Liver (tissue), 9 donors: Measurements from ENCODE around the gene SLC9A8. TPM values are rescaled to one million over a fixed set of nuclear protein-coding genes. Genes with fewer than 3 reads are reported as not detected.

Experiments used
- DNase-seq: peaks from one replicate; pipeline ENCODE4 v3.0.0-alpha.2; 2017; ENCODE audit warnings: low spot score
- H3K27ac ChIP-seq, 2 donors: one replicate each; pipeline ENCODE4 v1.7.0; 2013; ENCODE audit warnings: inconsistent platforms in 2 of 2, low read length in 2 of 2, control low read depth in 1 of 2, low read depth in 1 of 2, mild to moderate bottlenecking in 1 of 2
- H3K27me3 ChIP-seq, 4 donors: one replicate each; pipeline versions ENCODE4 v1.6.1 to v1.7.0; 2013; ENCODE audit warnings: low read length in 3 of 4, inconsistent platforms in 1 of 4, mild to moderate bottlenecking in 1 of 4, moderate library complexity in 1 of 4; ENCODE audit not compliant: control insufficient read depth in 4 of 4, insufficient read depth in 4 of 4
- H3K36me3 ChIP-seq, 4 donors: one replicate each; pipeline versions ENCODE4 v1.6.1 to v1.7.0; 2013; ENCODE audit warnings: low read length in 3 of 4, mild to moderate bottlenecking in 3 of 4, low read depth in 1 of 4, moderate library complexity in 1 of 4; ENCODE audit not compliant: control insufficient read depth in 4 of 4, insufficient read depth in 3 of 4
- H3K4me1 ChIP-seq, 4 donors: one replicate each; pipeline versions ENCODE4 v1.6.1 to v1.7.0; 2013; ENCODE audit warnings: low read length in 3 of 4, mild to moderate bottlenecking in 3 of 4, moderate library complexity in 1 of 4; ENCODE audit not compliant: control insufficient read depth in 4 of 4, insufficient read depth in 4 of 4
- H3K4me3 ChIP-seq, 3 donors: one replicate each; pipeline versions ENCODE4 v1.6.1 to v1.7.0; 2013; ENCODE audit warnings: low read length in 3 of 3, control low read depth in 1 of 3, low read depth in 1 of 3, mild to moderate bottlenecking in 1 of 3
- H3K9ac ChIP-seq, 2 donors: one replicate each; pipeline ENCODE4 v1.7.0; 2013; ENCODE audit warnings: low read length in 2 of 2, mild to moderate bottlenecking in 2 of 2, moderate library complexity in 2 of 2, control low read depth in 1 of 2, low read depth in 1 of 2
- H3K9me3 ChIP-seq, 4 donors: one replicate each; pipeline versions ENCODE4 v1.6.1 to v1.7.0; 2013; ENCODE audit warnings: low read length in 3 of 4; ENCODE audit not compliant: control insufficient read depth in 4 of 4
- EGR1 ChIP-seq, 2 donors: IDR thresholded peaks; 2 replicates each; pipeline ENCODE4 v1.6.1; 2016 to 2018; ENCODE audit warnings: antibody characterized with exemption in 2 of 2, low read depth in 2 of 2
- FOXA1 ChIP-seq: IDR thresholded peaks from 2 replicates; pipeline ENCODE4 v1.6.1; 2016; ENCODE audit warnings: antibody characterized with exemption
- FOXA2 ChIP-seq: IDR thresholded peaks from 2 replicates; pipeline ENCODE4 v1.6.1; 2016; ENCODE audit warnings: antibody characterized with exemption
- GABPA ChIP-seq, 2 donors: IDR thresholded peaks in 1 of 2; conservative IDR thresholded peaks in 1 of 2; 2 replicates each; pipeline ENCODE4 v1.6.1; 2016; ENCODE audit warnings: antibody characterized with exemption in 2 of 2, mild to moderate bottlenecking in 1 of 2, moderate library complexity in 1 of 2
- HNF4G ChIP-seq: IDR thresholded peaks from 2 replicates; pipeline ENCODE4 v1.6.1; 2016; ENCODE audit warnings: antibody characterized with exemption
- JUND ChIP-seq, 2 donors: IDR thresholded peaks; 2 replicates each; pipeline ENCODE4 v1.6.1; 2016; ENCODE audit warnings: antibody characterized with exemption in 2 of 2
- NR2F2 ChIP-seq: IDR thresholded peaks from 2 replicates; pipeline ENCODE4 v1.6.1; 2016; ENCODE audit warnings: antibody characterized with exemption
- RAD21 ChIP-seq, 2 donors: IDR thresholded peaks; 2 replicates each; pipeline ENCODE4 v1.6.1; 2016; ENCODE audit warnings: antibody characterized with exemption in 2 of 2, mild to moderate bottlenecking in 2 of 2
- RXRA ChIP-seq, 2 donors: IDR thresholded peaks; 2 replicates each; pipeline ENCODE4 v1.6.1; 2017 to 2018; ENCODE audit warnings: antibody characterized with exemption in 2 of 2, mild to moderate bottlenecking in 1 of 2
- SP1 ChIP-seq: IDR thresholded peaks from 2 replicates; pipeline ENCODE4 v1.6.1; 2018; ENCODE audit warnings: antibody characterized with exemption, mild to moderate bottlenecking
- TAF1 ChIP-seq: conservative IDR thresholded peaks from 2 replicates; pipeline ENCODE4 v1.6.1; 2016; ENCODE audit warnings: antibody characterized with exemption, mild to moderate bottlenecking
- YY1 ChIP-seq: IDR thresholded peaks from 2 replicates; pipeline ENCODE4 v1.6.1; 2016; ENCODE audit warnings: antibody characterized with exemption, mild to moderate bottlenecking
- ZBTB33 ChIP-seq: IDR thresholded peaks from 2 replicates; pipeline ENCODE4 v1.6.1; 2016; ENCODE audit warnings: antibody characterized with exemption
- WGBS: extraction: QIAGEN DNeasy Blood & Tissue Kit; methylation state at CpG from one replicate; pipeline ENCODE4 v1.1.7; 2013; 5-methylcytosine and 5-hydroxymethylcytosine counted together
- polyA plus RNA-seq, 2 donors: library from polyadenylated mRNA; stranded (reverse) in 1 of 2; unstranded in 1 of 2; fragments of 200-250 nt in 1 of 2; fragments of >200 nt in 1 of 2; fragmentation: Nextera tagmentation in 1 of 2; extraction: Ambion mirVana in 1 of 2; gene quantifications; one replicate each; pipeline versions ENCODE4 v1.2.1 to v1.2.3, GENCODE V29; 2013 to 2015
- total RNA-seq, 2 donors: library from RNA; depleted of rRNA; stranded (reverse); fragments of >200 nt; gene quantifications; one replicate each; pipeline ENCODE4 v1.2.3, GENCODE V29; 2014
- TF ChIP-seq, protein P1 (sequence below): fragments of 150-350 bp; IDR thresholded peaks from 2 replicates; pipeline ENCODE4 v1.5.1; 2017; ENCODE audit warnings: improper control_type of control experiment, low read depth, low read length; ENCODE audit not compliant: missing input control
- TF ChIP-seq, protein P2 (sequence below): IDR thresholded peaks from 2 replicates; pipeline ENCODE4 v1.6.1; 2016; ENCODE audit warnings: antibody characterized with exemption
- TF ChIP-seq, protein P3 (sequence below): IDR thresholded peaks from 2 replicates; pipeline ENCODE4 v1.6.1; 2016; ENCODE audit warnings: antibody characterized with exemption
- TF ChIP-seq, protein P4 (sequence below): IDR thresholded peaks from 2 replicates; pipeline ENCODE4 v1.6.1; 2016; ENCODE audit warnings: antibody characterized with exemption, mild to moderate bottlenecking
- donor health status: healthy.
- donor health status: healthy.
- donor health status: healthy.
- donor health status: healthy.
- donor health status: healthy.

SLC9A8 gene
- total and polyA plus RNA-seq, 4 donors, result 4.0 to 9.5 (median 8.6) TPM

DNA sequence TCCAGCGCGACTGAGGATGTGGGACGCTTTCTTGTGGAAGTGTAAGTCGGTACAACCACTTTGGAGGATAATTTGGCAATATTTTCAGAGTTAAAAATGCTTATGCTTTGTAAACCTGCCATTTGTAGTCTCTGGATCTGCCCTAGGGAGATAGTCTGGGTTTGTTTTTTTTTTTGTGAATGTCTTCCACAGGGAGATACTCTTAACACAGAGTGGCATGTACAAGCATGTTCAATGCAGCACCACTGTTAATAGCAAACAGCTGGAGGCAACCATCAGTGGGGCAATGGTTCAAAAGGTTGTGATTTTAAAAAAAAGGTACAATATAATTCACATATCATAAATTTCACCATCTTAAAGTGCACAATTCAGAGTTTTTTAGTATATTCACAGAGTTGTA is 22.4 kb downstream of the SLC9A8 start:
- Histone ChIP-seq H3K4me3 (no peak overlapping the region), H3K4me1 (peaks cover 9 to 21% (median 18%) of the 10 kb centered on the region in 4 donors), H3K27ac (no peak overlapping the region), H3K36me3 (peaks cover 0 to 2% (median 0%) of the 10 kb centered on the region in 4 donors), H3K27me3 (no peaks in the 10 kb centered on the region), H3K9ac (no peak overlapping the region), H3K9me3 (no peaks in the 10 kb centered on the region)
- 99% methylated on average over 4 of the region's 4 CpGs for WGBS
- no peak for DNase-seq
- TF ChIP-seq, protein P1, sequence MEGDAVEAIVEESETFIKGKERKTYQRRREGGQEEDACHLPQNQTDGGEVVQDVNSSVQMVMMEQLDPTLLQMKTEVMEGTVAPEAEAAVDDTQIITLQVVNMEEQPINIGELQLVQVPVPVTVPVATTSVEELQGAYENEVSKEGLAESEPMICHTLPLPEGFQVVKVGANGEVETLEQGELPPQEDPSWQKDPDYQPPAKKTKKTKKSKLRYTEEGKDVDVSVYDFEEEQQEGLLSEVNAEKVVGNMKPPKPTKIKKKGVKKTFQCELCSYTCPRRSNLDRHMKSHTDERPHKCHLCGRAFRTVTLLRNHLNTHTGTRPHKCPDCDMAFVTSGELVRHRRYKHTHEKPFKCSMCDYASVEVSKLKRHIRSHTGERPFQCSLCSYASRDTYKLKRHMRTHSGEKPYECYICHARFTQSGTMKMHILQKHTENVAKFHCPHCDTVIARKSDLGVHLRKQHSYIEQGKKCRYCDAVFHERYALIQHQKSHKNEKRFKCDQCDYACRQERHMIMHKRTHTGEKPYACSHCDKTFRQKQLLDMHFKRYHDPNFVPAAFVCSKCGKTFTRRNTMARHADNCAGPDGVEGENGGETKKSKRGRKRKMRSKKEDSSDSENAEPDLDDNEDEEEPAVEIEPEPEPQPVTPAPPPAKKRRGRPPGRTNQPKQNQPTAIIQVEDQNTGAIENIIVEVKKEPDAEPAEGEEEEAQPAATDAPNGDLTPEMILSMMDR, result no peak
- TF ChIP-seq, protein P2, sequence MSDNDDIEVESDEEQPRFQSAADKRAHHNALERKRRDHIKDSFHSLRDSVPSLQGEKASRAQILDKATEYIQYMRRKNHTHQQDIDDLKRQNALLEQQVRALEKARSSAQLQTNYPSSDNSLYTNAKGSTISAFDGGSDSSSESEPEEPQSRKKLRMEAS, result no peak
- no peak for TF ChIP-seq HNF4G
- no peak for TF ChIP-seq TAF1
- TF ChIP-seq FOXA2, result no peak
- no peak for TF ChIP-seq FOXA1
- TF ChIP-seq JUND (IDR thresholded peaks at IDR 0.05), result no peak
- TF ChIP-seq GABPA (IDR thresholded peaks at IDR 0.05 in 1 of 2, conservative IDR thresholded peaks at IDR 0.05 in 1 of 2), result no peak
- TF ChIP-seq SP1, result no peak
- no peak for TF ChIP-seq EGR1 (IDR thresholded peaks at IDR 0.05; ENCODE audit: low read depth in 2 of 2)
- TF ChIP-seq ZBTB33, result no peak

DNA sequence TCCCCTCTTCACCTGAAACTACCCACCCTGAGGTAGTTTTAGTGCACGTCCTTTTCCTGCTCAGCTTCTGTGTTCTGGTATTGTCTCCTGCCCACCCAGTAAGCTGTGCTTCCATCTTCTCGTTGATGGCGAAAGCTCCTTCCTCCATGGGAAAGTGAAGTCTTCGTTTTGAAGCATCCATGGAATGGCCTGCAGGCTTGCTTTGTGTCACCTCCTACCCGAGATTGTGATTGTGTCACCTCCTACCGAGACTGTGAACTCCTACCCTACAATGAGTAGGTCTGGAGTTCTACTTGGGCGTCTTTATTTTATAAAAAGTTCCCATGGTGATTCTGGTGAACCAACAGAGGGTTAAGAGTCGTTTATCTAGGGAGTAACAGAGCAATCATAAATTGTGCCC is 25.9 kb downstream of the SLC9A8 start:
- H3K27ac ChIP-seq, result no peak overlapping the region

More for the DNA sequence above, 25.9 kb downstream of the SLC9A8 start:
- H3K9me3 ChIP-seq, result no peaks in the 10 kb centered on the region
- H3K4me3 ChIP-seq, result no peak overlapping the region
- no peaks in the 10 kb centered on the region for H3K4me1 ChIP-seq
- no peak overlapping the region for H3K9ac ChIP-seq
- H3K36me3 ChIP-seq, result peaks cover 0 to 4% (median 1%) of the 10 kb centered on the region in 4 donors
- no peak for DNase-seq
- WGBS, result 84% methylated on average over 8 of the region's 8 CpGs
- no peak for TF ChIP-seq SP1
- TF ChIP-seq YY1, result no peak
- TF ChIP-seq, protein P3, sequence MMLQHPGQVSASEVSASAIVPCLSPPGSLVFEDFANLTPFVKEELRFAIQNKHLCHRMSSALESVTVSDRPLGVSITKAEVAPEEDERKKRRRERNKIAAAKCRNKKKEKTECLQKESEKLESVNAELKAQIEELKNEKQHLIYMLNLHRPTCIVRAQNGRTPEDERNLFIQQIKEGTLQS, result no peak
- no peak for TF ChIP-seq FOXA2
- TF ChIP-seq JUND (IDR thresholded peaks at IDR 0.05), result no peak
- TF ChIP-seq NR2F2, result no peak
- TF ChIP-seq ZBTB33, result no peak
- TF ChIP-seq GABPA (IDR thresholded peaks at IDR 0.05 in 1 of 2, conservative IDR thresholded peaks at IDR 0.05 in 1 of 2), result no peak
- no peak for TF ChIP-seq TAF1
- TF ChIP-seq, protein P1, result no peak
- TF ChIP-seq EGR1 (IDR thresholded peaks at IDR 0.05; ENCODE audit: low read depth in 2 of 2), result no peak
- TF ChIP-seq RXRA (IDR thresholded peaks at IDR 0.05), result no peak
- TF ChIP-seq, protein P4, sequence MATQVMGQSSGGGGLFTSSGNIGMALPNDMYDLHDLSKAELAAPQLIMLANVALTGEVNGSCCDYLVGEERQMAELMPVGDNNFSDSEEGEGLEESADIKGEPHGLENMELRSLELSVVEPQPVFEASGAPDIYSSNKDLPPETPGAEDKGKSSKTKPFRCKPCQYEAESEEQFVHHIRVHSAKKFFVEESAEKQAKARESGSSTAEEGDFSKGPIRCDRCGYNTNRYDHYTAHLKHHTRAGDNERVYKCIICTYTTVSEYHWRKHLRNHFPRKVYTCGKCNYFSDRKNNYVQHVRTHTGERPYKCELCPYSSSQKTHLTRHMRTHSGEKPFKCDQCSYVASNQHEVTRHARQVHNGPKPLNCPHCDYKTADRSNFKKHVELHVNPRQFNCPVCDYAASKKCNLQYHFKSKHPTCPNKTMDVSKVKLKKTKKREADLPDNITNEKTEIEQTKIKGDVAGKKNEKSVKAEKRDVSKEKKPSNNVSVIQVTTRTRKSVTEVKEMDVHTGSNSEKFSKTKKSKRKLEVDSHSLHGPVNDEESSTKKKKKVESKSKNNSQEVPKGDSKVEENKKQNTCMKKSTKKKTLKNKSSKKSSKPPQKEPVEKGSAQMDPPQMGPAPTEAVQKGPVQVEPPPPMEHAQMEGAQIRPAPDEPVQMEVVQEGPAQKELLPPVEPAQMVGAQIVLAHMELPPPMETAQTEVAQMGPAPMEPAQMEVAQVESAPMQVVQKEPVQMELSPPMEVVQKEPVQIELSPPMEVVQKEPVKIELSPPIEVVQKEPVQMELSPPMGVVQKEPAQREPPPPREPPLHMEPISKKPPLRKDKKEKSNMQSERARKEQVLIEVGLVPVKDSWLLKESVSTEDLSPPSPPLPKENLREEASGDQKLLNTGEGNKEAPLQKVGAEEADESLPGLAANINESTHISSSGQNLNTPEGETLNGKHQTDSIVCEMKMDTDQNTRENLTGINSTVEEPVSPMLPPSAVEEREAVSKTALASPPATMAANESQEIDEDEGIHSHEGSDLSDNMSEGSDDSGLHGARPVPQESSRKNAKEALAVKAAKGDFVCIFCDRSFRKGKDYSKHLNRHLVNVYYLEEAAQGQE, result no peak
- TF ChIP-seq HNF4G, result no peak
- TF ChIP-seq FOXA1, result no peak
- TF ChIP-seq RAD21 (IDR thresholded peaks at IDR 0.05), result no peak
- no peaks in the 10 kb centered on the region for H3K27me3 ChIP-seq
